ENCODE results near the gene AGPAT4. TPM values are rescaled to one million over a fixed set of nuclear protein-coding genes. Genes with fewer than 3 reads are reported as not detected.

AGPAT4 gene
- total RNA-seq, 1 donor = 3.3 TPM

- no peaks in the 10 kb centered on the region for H3K27me3 ChIP-seq (ENCODE audit: insufficient read depth, low read length)
- peaks cover 17% of the 10 kb centered on the region for H3K4me1 ChIP-seq (ENCODE audit: insufficient read depth, low read length)
- no peaks in the 10 kb centered on the region for H3K9me3 ChIP-seq (ENCODE audit: low read depth, low read length)
- H3K4me3 ChIP-seq (ENCODE audit: low read length) = no peak overlapping the region
Observed at GRCh38 chr6:161270116-161270515, 3.7 kb downstream of the AGPAT4 start.

GRCh38 chr6:161269310-161269709 lies 4.6 kb downstream of the AGPAT4 start:
- H3K27me3 ChIP-seq (ENCODE audit: insufficient read depth, low read length) = no peaks in the 10 kb centered on the region
- H3K4me3 ChIP-seq (ENCODE audit: low read length) = no peak overlapping the region
- no peaks in the 10 kb centered on the region for H3K9me3 ChIP-seq (ENCODE audit: low read depth, low read length)
- peaks cover 13% of the 10 kb centered on the region for H3K4me1 ChIP-seq (ENCODE audit: insufficient read depth, low read length)

DNA sequence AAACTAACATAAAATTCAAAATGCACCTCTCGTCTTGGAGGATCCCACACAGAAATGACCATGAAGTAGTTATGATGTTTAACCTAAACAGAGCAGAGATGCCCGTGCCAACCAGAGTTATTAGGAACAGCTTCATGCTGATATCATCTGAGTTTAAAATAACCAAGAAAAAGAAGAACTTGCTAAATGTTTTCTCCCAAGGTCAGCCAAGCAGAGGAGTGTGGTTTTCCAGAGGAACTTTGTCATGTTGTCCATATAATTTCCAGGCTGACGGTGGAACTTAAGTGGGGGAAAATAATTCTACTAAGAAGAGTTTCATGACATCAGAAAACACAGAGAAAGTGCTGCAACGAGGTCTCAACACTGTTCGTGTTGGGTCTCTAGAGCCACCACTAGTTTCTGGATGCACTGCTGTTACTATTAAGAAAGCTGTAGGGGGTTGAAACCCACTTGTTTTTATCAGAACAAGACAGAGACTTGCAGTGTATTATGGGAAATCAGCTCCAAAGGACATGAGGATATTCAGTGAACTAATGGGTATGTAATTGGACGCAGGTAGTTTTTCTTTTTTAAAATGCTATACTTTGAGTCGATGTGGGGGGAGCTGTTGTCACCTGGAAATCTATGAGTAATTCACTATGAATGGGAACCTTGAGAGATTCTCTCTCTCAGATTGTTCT lies 5.2 kb downstream of the AGPAT4 start:
- Histone ChIP-seq H3K4me1 (ENCODE audit: insufficient read depth, low read length) (peaks cover 10% of the 10 kb centered on the region), H3K27me3 (ENCODE audit: insufficient read depth, low read length) (no peaks in the 10 kb centered on the region), H3K9me3 (ENCODE audit: low read depth, low read length) (no peaks in the 10 kb centered on the region), H3K4me3 (ENCODE audit: low read length) (no peak overlapping the region)

DNA sequence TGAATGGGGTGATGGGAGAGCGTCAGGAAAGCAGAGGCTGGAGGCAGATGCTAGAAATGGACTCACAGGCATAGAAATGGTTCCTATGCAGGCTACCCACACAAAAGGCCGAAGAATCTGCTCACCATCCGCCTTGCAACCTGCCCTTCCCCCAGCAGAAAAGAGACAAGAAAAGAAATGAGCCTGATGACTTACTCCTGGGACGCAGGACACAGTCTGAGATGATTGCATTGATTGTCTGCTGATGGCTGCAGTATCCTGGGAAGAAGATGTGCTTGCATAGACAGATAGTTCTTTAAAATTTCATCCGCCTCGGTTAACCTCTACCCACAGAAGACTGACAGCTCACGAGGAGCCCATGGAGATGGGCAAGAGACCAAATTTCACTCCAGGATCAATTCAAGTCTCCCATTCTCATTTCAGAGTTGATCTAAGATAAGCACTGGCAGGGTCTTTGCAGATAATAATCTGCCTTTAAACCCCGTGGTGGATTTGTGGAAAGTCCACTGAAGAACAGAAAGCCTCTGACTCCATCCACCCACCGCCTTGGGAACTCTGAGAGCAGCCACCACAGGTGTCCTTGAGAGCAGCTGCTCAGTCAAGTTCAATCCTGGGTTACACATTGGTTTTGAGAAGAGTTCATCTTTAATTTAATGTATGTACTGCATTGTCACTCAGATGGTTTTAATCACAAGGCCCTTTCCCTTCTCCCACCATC lies 7.2 kb downstream of the AGPAT4 start:
- Histone ChIP-seq H3K9me3 (ENCODE audit: low read depth, low read length) (no peaks in the 10 kb centered on the region), H3K4me1 (ENCODE audit: insufficient read depth, low read length) (no peaks in the 10 kb centered on the region), H3K27me3 (ENCODE audit: insufficient read depth, low read length) (no peaks in the 10 kb centered on the region), H3K4me3 (ENCODE audit: low read length) (no peak overlapping the region)

DNA sequence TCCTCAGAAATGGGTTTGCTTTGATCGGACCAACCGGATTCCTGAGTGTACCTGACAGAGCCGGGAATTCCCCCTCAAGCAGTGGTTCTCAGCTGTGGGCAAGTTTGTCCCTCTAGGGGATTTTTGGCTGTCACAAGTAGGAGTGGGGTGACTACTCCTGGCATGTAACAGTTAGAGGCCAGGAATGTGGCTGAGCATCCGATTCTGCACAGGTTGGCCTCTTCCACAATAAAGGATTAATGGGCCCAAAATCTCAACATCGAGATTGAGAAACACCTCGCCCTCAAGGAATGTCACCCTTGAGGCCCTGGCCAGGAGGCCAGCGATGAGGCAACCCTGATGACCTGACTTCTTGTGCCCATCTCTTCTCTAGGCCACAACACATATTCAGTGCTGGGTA lies 7.9 kb downstream of the AGPAT4 start:
- Histone ChIP-seq H3K27me3 (ENCODE audit: insufficient read depth, low read length) (no peaks in the 10 kb centered on the region), H3K4me3 (ENCODE audit: low read length) (no peak overlapping the region), H3K4me1 (ENCODE audit: insufficient read depth, low read length) (no peaks in the 10 kb centered on the region), H3K9me3 (ENCODE audit: low read depth, low read length) (no peaks in the 10 kb centered on the region)

GRCh38 chr6:161265554-161265953 lies 8.3 kb downstream of the AGPAT4 start:
- H3K9me3 ChIP-seq (ENCODE audit: low read depth, low read length) = no peaks in the 10 kb centered on the region
- H3K4me3 ChIP-seq (ENCODE audit: low read length) = no peak overlapping the region
- H3K4me1 ChIP-seq (ENCODE audit: insufficient read depth, low read length) = no peaks in the 10 kb centered on the region
- no peaks in the 10 kb centered on the region for H3K27me3 ChIP-seq (ENCODE audit: insufficient read depth, low read length)

- Histone ChIP-seq H3K4me3 (ENCODE audit: low read length) (no peak overlapping the region), H3K9me3 (ENCODE audit: low read depth, low read length) (no peaks in the 10 kb centered on the region), H3K4me1 (ENCODE audit: insufficient read depth, low read length) (no peaks in the 10 kb centered on the region), H3K27me3 (ENCODE audit: insufficient read depth, low read length) (no peaks in the 10 kb centered on the region)
Observed at GRCh38 chr6:161264181-161264580, 9.7 kb downstream of the AGPAT4 start.

GRCh38 chr6:161261816-161262215 lies 12.0 kb downstream of the AGPAT4 start:
- no peak overlapping the region for H3K4me3 ChIP-seq (ENCODE audit: low read length)
- H3K9me3 ChIP-seq (ENCODE audit: low read depth, low read length) = no peaks in the 10 kb centered on the region
- H3K27me3 ChIP-seq (ENCODE audit: insufficient read depth, low read length) = no peaks in the 10 kb centered on the region
- H3K4me1 ChIP-seq (ENCODE audit: insufficient read depth, low read length) = no peaks in the 10 kb centered on the region

- Histone ChIP-seq H3K4me1 (ENCODE audit: insufficient read depth, low read length) (no peaks in the 10 kb centered on the region), H3K27me3 (ENCODE audit: insufficient read depth, low read length) (no peaks in the 10 kb centered on the region), H3K4me3 (ENCODE audit: low read length) (no peak overlapping the region), H3K9me3 (ENCODE audit: low read depth, low read length) (no peaks in the 10 kb centered on the region)
Observed at GRCh38 chr6:161261325-161261724, 12.5 kb downstream of the AGPAT4 start.

GRCh38 chr6:161259302-161259701 lies 14.6 kb downstream of the AGPAT4 start:
- no peaks in the 10 kb centered on the region for H3K9me3 ChIP-seq (ENCODE audit: low read depth, low read length)
- no peak overlapping the region for H3K4me3 ChIP-seq (ENCODE audit: low read length)
- H3K4me1 ChIP-seq (ENCODE audit: insufficient read depth, low read length) = no peaks in the 10 kb centered on the region
- no peaks in the 10 kb centered on the region for H3K27me3 ChIP-seq (ENCODE audit: insufficient read depth, low read length)

DNA sequence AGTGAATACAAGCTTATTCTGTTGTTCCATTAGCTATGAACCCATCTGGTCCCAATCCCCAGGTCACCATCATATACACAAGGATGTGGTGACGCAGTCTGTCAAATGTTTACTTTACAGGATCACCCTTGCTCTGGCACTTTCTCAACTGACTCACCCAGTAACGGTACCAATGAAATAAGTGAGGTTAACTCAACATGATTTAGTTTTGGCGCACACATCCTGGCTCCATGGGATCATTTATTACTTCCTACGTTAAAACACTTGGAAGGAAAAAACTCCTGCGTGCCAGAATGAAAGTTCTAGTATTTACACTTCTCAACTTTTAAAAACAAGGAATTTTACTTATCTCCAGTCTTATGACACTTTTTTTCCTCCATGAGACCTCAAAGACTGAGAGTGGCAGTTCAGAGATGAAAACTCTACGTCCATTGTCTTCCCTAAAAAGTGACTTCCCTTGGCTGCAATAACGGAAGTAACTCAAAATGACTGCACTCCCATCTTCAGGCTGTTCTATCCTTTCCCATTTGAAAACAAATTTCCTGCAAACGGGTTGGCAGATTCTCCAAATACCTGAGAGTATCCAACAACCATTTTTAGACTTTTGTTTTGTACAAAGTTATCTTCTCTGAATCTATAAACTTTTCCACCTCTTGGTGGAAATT lies 15.9 kb downstream of the AGPAT4 start:
- H3K4me3 ChIP-seq (ENCODE audit: low read length) = no peak overlapping the region
- no peaks in the 10 kb centered on the region for H3K4me1 ChIP-seq (ENCODE audit: insufficient read depth, low read length)
- H3K9me3 ChIP-seq (ENCODE audit: low read depth, low read length) = no peaks in the 10 kb centered on the region
- H3K27me3 ChIP-seq (ENCODE audit: insufficient read depth, low read length) = no peaks in the 10 kb centered on the region

- no peaks in the 10 kb centered on the region for H3K4me1 ChIP-seq (ENCODE audit: insufficient read depth, low read length)
- H3K9me3 ChIP-seq (ENCODE audit: low read depth, low read length) = no peaks in the 10 kb centered on the region
- H3K27me3 ChIP-seq (ENCODE audit: insufficient read depth, low read length) = no peaks in the 10 kb centered on the region
- H3K4me3 ChIP-seq (ENCODE audit: low read length) = no peak overlapping the region
Observed at GRCh38 chr6:161256407-161256806, 17.5 kb downstream of the AGPAT4 start.

DNA sequence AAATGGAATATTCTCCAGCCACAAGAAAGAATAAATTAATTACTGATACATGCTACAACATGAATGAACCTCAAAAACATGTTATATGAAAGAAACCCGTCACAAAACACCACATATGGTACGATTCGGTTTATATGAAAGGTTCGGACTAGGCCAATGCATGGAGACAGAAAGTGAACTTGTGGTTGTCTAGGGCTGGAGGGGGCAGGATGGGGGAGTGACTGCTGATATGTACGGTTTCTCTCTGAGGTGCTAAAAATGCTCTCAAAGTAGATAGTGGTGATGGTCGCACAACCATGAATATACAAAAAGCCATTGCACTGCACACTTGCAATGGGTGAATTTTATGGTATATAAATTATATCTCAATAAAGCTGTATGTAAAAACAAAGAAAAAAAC lies 18.3 kb downstream of the AGPAT4 start:
- Histone ChIP-seq H3K4me1 (ENCODE audit: insufficient read depth, low read length) (no peaks in the 10 kb centered on the region), H3K4me3 (ENCODE audit: low read length) (no peak overlapping the region), H3K9me3 (ENCODE audit: low read depth, low read length) (no peaks in the 10 kb centered on the region), H3K27me3 (ENCODE audit: insufficient read depth, low read length) (no peaks in the 10 kb centered on the region)

DNA sequence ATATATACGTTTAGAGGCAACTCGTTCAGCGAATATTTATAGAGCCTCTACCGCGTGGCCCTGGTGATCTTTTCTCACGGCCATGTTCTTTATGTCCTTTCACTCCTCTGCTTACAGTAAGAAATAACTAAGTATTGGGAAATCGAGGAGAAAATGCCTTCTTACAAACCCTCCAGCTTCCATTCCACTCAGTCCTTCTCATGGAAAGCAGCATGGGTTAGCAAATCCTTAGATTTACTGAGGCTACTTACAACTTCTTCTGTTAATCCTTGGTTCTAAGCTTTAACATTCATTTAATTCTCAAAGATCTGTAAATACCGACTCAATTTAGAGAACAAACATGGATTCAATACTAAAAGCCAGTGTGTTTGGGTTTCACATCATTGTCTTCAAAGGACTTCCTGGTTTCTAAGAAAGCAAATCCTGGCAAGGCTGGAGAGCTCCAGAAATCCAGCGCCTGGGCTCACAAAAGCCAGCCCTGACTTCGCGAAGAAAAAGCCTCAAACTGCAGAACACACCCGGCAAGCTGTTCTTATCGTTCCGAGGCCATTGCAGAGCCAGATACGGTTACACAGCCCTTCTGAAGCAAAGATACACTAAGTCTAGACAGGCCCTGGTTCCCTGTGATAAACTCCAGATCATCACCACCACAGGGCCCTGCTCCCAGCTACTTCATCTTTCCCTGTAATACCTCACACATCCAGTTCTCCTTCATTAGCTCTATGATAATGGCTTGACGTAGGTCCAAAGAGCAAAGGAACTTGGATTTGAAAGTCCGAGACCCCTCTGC lies 19.2 kb downstream of the AGPAT4 start:
- Histone ChIP-seq H3K4me3 (ENCODE audit: low read length) (no peak overlapping the region), H3K27me3 (ENCODE audit: insufficient read depth, low read length) (no peaks in the 10 kb centered on the region), H3K9me3 (ENCODE audit: low read depth, low read length) (no peaks in the 10 kb centered on the region), H3K4me1 (ENCODE audit: insufficient read depth, low read length) (no peaks in the 10 kb centered on the region)

DNA sequence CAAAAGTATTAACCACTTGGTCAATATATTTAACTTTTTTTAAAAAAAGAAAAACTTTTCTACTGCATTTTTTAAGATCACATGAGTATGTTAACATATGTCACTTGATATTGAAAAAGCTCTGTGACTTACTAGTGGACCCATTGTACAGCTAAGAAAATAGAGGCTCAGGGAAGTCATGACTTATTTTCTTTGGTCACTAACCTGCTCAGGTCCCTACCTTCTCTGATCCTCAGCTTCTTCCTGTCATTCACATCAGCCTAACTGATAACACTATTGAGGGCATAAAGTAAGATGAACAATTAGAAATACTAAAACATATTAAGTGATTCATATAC lies 19.8 kb downstream of the AGPAT4 start:
- no peaks in the 10 kb centered on the region for H3K9me3 ChIP-seq (ENCODE audit: low read depth, low read length)
- H3K27me3 ChIP-seq (ENCODE audit: insufficient read depth, low read length) = no peaks in the 10 kb centered on the region
- H3K4me1 ChIP-seq (ENCODE audit: insufficient read depth, low read length) = no peaks in the 10 kb centered on the region
- no peak overlapping the region for H3K4me3 ChIP-seq (ENCODE audit: low read length)
